ENCODE measurements around the gene ATP6V0B. TPM values are rescaled to one million over a fixed set of nuclear protein-coding genes. Genes with fewer than 3 reads are reported as not detected.

ATP6V0B gene
- total and polyA plus RNA-seq, 2 of the 8 experiments (the other 6 are each of a cell fraction or from before 2014, with no cell fraction given), result 105 to 308 TPM

DNA sequence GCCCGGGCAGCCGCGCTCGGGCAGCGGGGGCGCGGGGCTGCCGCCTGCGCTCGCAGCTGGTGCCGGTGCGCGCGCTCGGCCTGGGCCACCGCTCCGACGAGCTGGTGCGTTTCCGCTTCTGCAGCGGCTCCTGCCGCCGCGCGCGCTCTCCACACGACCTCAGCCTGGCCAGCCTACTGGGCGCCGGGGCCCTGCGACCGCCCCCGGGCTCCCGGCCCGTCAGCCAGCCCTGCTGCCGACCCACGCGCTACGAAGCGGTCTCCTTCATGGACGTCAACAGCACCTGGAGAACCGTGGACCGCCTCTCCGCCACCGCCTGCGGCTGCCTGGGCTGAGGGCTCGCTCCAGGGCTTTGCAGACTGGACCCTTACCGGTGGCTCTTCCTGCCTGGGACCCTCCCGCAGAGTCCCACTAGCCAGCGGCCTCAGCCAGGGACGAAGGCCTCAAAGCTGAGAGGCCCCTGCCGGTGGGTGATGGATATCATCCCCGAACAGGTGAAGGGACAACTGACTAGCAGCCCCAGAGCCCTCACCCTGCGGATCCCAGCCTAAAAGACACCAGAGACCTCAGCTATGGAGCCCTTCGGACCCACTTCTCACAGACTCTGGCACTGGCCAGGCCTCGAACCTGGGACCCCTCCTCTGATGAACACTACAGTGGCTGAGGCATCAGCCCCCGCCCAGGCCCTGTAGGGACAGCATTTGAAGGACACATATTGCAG lies 38.2 kb upstream of the ATP6V0B start (continued):
- peak; percentile 74 for TF ChIP-seq KDM4A (IDR thresholded peaks at IDR 0.05; ENCODE audit: low read depth, low read length, severe bottlenecking)
- TF ChIP-seq EP300 (IDR thresholded peaks at IDR 0.05; ENCODE audit: borderline replicate concordance in 1 of 2, low read depth in 2 of 2, low read length in 2 of 2), result no peak
- TF ChIP-seq GABPA (IDR thresholded peaks at IDR 0.05; ENCODE audit: borderline replicate concordance, insufficient read depth, low read length), result 0 out of 2 replicates have a peak, but pooled peaks have one; percentile 19
- TF ChIP-seq RAD21 (IDR thresholded peaks at IDR 0.05 in 1 of 2, conservative IDR thresholded peaks at IDR 0.05 in 1 of 2; ENCODE audit: low read depth in 2 of 2, low read length in 2 of 2), result peak; percentile 18 to 32; a peak in 2 of 4 replicates
- peak in 1 of 2 experiments; percentile 45; a peak in 1 of 4 replicates for TF ChIP-seq SIN3A (conservative IDR thresholded peaks at IDR 0.05 in 1 of 2, IDR thresholded peaks at IDR 0.05 in 1 of 2; ENCODE audit: low read depth in 1 of 2, low read length in 2 of 2)
